ENCODE results near the gene BPIFB4. TPM values are rescaled to one million over a fixed set of nuclear protein-coding genes. Genes with fewer than 3 reads are reported as not detected.

BPIFB4 gene
- total RNA-seq, 1 experiment from 2014 or later, result not detected

DNA sequence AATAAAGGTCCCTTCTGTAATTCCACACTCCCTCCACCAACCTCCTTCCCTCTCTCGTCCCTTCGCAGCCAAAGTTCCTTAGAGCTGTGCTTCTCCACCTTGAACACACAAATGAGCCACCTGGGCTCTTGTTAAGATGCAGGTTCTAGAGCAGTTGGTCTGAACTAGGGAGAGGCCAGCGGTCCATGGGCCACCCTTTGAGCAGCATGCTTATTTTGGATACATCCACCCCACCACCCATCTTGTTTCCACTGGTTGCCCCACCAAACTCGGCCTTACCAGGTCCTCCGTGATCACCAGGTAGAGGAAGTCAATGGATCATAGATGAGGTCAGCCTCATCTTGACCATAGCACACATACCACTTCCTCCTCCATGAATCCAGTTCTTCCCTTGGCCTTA lies 81.2 kb downstream of the BPIFB4 start:
- DNase-seq (ENCODE audit: low read depth, low spot score), result no peak
- Histone ChIP-seq H3K27ac (ENCODE audit: low read length) (no peak overlapping the region), H3K27me3 (ENCODE audit: control insufficient read depth, insufficient read depth, low read length) (peaks cover 17% of the 10 kb centered on the region), H3K9me3 (ENCODE audit: control insufficient read depth, insufficient read depth, low read depth, low read length) (no peaks in the 10 kb centered on the region), H3K4me3 (ENCODE audit: low read depth in 2 of 2, low read length in 2 of 2) (no peak overlapping the region), H3K36me3 (ENCODE audit: control insufficient read depth, insufficient read depth, low read length) (no peaks in the 10 kb centered on the region), H3K4me1 (ENCODE audit: control insufficient read depth, insufficient read depth, low read length) (no peaks in the 10 kb centered on the region; the same call in 1 of the 2 replicates)
- no TSS peak for BruUV-seq (replicated peaks)
- CTCF ChIA-PET, result interaction anchor here (0.7 kb wide), 1 partner anchor 70 kb away, joined by 4 read pairs; no protein-coding TSS in a partner anchor
- in situ Hi-C loops (cut with HindIII; ENCODE audit: low pct_unique_long_range_greater_than_20kb, low sequenced_read_pairs) (no loop called here), intact Hi-C loops (cut with micrococcal nuclease; ENCODE audit: unreplicated experiment) (no loop called here)
- TF ChIP-seq REST (IDR thresholded peaks at IDR 0.05; ENCODE audit: insufficient read depth in 1 of 2, low read depth in 2 of 2, low read length in 1 of 2) (no peak), TCF7L2 (IDR thresholded peaks at IDR 0.05; ENCODE audit: low read depth, low read length) (no peak), SIN3A (IDR thresholded peaks at IDR 0.05; ENCODE audit: borderline replicate concordance, insufficient read depth, low read depth, low read length) (no peak), POLR2AphosphoS5 (IDR thresholded peaks at IDR 0.05; ENCODE audit: low read depth, low read length) (no peak)
- TF ChIP-seq, protein P1, sequence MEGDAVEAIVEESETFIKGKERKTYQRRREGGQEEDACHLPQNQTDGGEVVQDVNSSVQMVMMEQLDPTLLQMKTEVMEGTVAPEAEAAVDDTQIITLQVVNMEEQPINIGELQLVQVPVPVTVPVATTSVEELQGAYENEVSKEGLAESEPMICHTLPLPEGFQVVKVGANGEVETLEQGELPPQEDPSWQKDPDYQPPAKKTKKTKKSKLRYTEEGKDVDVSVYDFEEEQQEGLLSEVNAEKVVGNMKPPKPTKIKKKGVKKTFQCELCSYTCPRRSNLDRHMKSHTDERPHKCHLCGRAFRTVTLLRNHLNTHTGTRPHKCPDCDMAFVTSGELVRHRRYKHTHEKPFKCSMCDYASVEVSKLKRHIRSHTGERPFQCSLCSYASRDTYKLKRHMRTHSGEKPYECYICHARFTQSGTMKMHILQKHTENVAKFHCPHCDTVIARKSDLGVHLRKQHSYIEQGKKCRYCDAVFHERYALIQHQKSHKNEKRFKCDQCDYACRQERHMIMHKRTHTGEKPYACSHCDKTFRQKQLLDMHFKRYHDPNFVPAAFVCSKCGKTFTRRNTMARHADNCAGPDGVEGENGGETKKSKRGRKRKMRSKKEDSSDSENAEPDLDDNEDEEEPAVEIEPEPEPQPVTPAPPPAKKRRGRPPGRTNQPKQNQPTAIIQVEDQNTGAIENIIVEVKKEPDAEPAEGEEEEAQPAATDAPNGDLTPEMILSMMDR (IDR thresholded peaks at IDR 0.05), result no peak
- ATAC-seq, result no peak
- POLR2A ChIA-PET, result no interaction called here

Other genes starting within 250 kb of the BPIFB4 start
- 1.1 TPM for gene EFCAB8, start 220.7 kb upstream of the BPIFB4 start, total RNA-seq (2021; ENCODE audit: unreplicated experiment)
- gene SUN5, start 75.2 kb upstream of the BPIFB4 start, total RNA-seq (2021; ENCODE audit: unreplicated experiment), result not detected
- gene BPIFB2, start 71.9 kb upstream of the BPIFB4 start, total RNA-seq (2021; ENCODE audit: unreplicated experiment), result not detected
- not detected for gene BPIFB6, start 48.0 kb upstream of the BPIFB4 start, total RNA-seq (2021; ENCODE audit: unreplicated experiment)
- gene BPIFB3, start 25.7 kb upstream of the BPIFB4 start, total RNA-seq (2021; ENCODE audit: unreplicated experiment), result not detected
- not detected for gene BPIFA2, start 88.5 kb downstream of the BPIFB4 start, total RNA-seq (2021; ENCODE audit: unreplicated experiment)
- not detected for gene BPIFA3, start 137.7 kb downstream of the BPIFB4 start, total RNA-seq (2021; ENCODE audit: unreplicated experiment)
- gene BPIFA1, start 156.4 kb downstream of the BPIFB4 start, total RNA-seq (2021; ENCODE audit: unreplicated experiment), result not detected
- gene BPIFB1, start 203.6 kb downstream of the BPIFB4 start, total RNA-seq (2021; ENCODE audit: unreplicated experiment), result 0.10 TPM